GM10248 (cell line): ENCODE results near the gene HNRNPCL1.

Experiments
- CTCF ChIA-PET: fragments of 300-600 bp; sonication (Branson Sonifier 250); formaldehyde crosslinking; extraction: SDS; loops from one replicate; lab custom pipeline; 2021; ENCODE audit warnings: antibody characterized with exemption; lab: Yijun Ruan, JAX
- POLR2A ChIA-PET: fragments of 350-650 bp; sonication (Branson Sonifier 250); formaldehyde crosslinking; extraction: SDS; loops from one replicate; lab custom pipeline; 2020; ENCODE audit warnings: antibody characterized with exemption; lab: Yijun Ruan, JAX
- DNase-seq: peaks from one replicate; pipeline ENCODE4 v3.0.0; 2012; ENCODE audit errors: extremely low spot score
- CTCF ChIP-seq: IDR thresholded peaks from 2 replicates; pipeline ENCODE4 v1.5.1; 2012; ENCODE audit warnings: mild to moderate bottlenecking, low read depth; ENCODE audit errors: extremely low read depth, missing control alignments, control extremely low read depth

HNRNPCL1 gene

GRCh38 chr1:12810691-12811408 is 37.7 kb downstream of the HNRNPCL1 start:
- DNase-seq: no peak
- POLR2A ChIA-PET: no interaction called here
- TF ChIP-seq CTCF: no peak
- CTCF ChIA-PET: no interaction called here

GRCh38 chr1:12809933-12810332 is 38.6 kb downstream of the HNRNPCL1 start:
- TF ChIP-seq CTCF: no peak
- DNase-seq: no peak
- POLR2A ChIA-PET: no interaction called here
- CTCF ChIA-PET: no interaction called here

GRCh38 chr1:12799730-12800129 is 48.8 kb downstream of the HNRNPCL1 start:
- CTCF ChIA-PET: no interaction called here
- DNase-seq: no peak

GRCh38 chr1:12798911-12799310 is 49.6 kb downstream of the HNRNPCL1 start:
- no peak for TF ChIP-seq CTCF
- DNase-seq: no peak
- POLR2A ChIA-PET: no interaction called here
- CTCF ChIA-PET: interaction anchor here (1.0 kb wide), 1 partner anchor 14 kb away, joined by 3 read pairs; no protein-coding TSS in a partner anchor

More at GRCh38 chr1:12799730-12800129, 48.8 kb downstream of the HNRNPCL1 start:
- POLR2A ChIA-PET: no interaction called here
- TF ChIP-seq CTCF: no peak
